H9 (cell line): ENCODE data around the gene TMEM147. TPM values are rescaled to one million over a fixed set of nuclear protein-coding genes. Genes with fewer than 3 reads are reported as not detected.

Experiments
- DNase-seq: peaks from one replicate; pipeline ENCODE4 v3.0.0-alpha.2; 2017
- H2AFZ ChIP-seq: one replicate; pipeline ENCODE4 v1.6.1; 2013; ENCODE audit warnings: mild to moderate bottlenecking, low read length, control low read depth, moderate library complexity
- H2AK5ac ChIP-seq: 2 replicates; pipeline ENCODE4 v1.6.1; 2013; ENCODE audit warnings: low read length, control low read depth, mixed read lengths; ENCODE audit not compliant: insufficient read length
- H2BK120ac ChIP-seq: one replicate; pipeline ENCODE4 v1.6.1; 2013; ENCODE audit warnings: low read depth, mild to moderate bottlenecking, low read length, control low read depth, inconsistent platforms; ENCODE audit not compliant: poor library complexity, severe bottlenecking
- H2BK12ac ChIP-seq: 2 replicates; pipeline ENCODE4 v1.6.1; 2013; ENCODE audit warnings: low read length, control low read depth, mixed read lengths, low read depth; ENCODE audit not compliant: insufficient read length
- H2BK15ac ChIP-seq: 2 replicates; pipeline ENCODE4 v1.6.1; 2013; ENCODE audit warnings: low read depth, low read length, control low read depth
- H2BK20ac ChIP-seq: one replicate; pipeline ENCODE4 v1.6.1; 2013; ENCODE audit warnings: low read depth, mild to moderate bottlenecking, low read length, control low read depth, inconsistent platforms; ENCODE audit not compliant: poor library complexity, severe bottlenecking
- H2BK5ac ChIP-seq: 2 replicates; pipeline ENCODE4 v1.6.1; 2013; ENCODE audit warnings: low read length, control low read depth, mixed read lengths; ENCODE audit not compliant: insufficient read length
- H3K14ac ChIP-seq: 2 replicates; pipeline ENCODE4 v1.6.1; 2013; ENCODE audit warnings: low read length, control low read depth; ENCODE audit not compliant: insufficient read depth
- H3K18ac ChIP-seq: 2 replicates; pipeline ENCODE4 v1.6.1; 2013; ENCODE audit warnings: low read depth, mild to moderate bottlenecking, mixed read lengths, low read length, control low read depth; ENCODE audit not compliant: insufficient read length
- H3K23ac ChIP-seq: 2 replicates; pipeline ENCODE4 v1.6.1; 2013; ENCODE audit warnings: low read length, control low read depth, mixed read lengths, low read depth; ENCODE audit not compliant: insufficient read length
- H3K23me2 ChIP-seq: 2 replicates; pipeline ENCODE4 v1.6.1; 2013; ENCODE audit warnings: low read depth, mild to moderate bottlenecking, mixed read lengths, low read length, control low read depth; ENCODE audit not compliant: insufficient read length, poor library complexity, severe bottlenecking
- H3K27ac ChIP-seq: 2 replicates; pipeline ENCODE4 v1.5.1; 2013; ENCODE audit warnings: low read length, control low read depth, mixed read lengths, low read depth; ENCODE audit not compliant: insufficient read length
- H3K27me3 ChIP-seq: 2 replicates; pipeline ENCODE4 v1.6.1; 2013; ENCODE audit warnings: low read length, control low read depth, inconsistent platforms; ENCODE audit not compliant: insufficient read depth
- H3K4ac ChIP-seq: 2 replicates; pipeline ENCODE4 v1.6.1; 2013; ENCODE audit warnings: low read depth, mild to moderate bottlenecking, control low read depth, inconsistent platforms, low read length, moderate library complexity
- H3K4me1 ChIP-seq: 2 replicates; pipeline ENCODE4 v1.6.1; 2013; ENCODE audit warnings: low read length, control low read depth, inconsistent platforms; ENCODE audit not compliant: insufficient read depth
- H3K4me2 ChIP-seq: 2 replicates; pipeline ENCODE4 v1.6.1; 2013; ENCODE audit warnings: low read length, control low read depth, mixed read lengths; ENCODE audit not compliant: insufficient read length, insufficient read depth
- H3K56ac ChIP-seq: 2 replicates; pipeline ENCODE4 v1.6.1; 2013; ENCODE audit warnings: low read depth, mild to moderate bottlenecking, mixed read lengths, low read length, control low read depth; ENCODE audit not compliant: insufficient read length
- H3K79me1 ChIP-seq: 2 replicates; pipeline ENCODE4 v1.6.1; 2013; ENCODE audit warnings: low read depth, mild to moderate bottlenecking, moderate library complexity, low read length, control low read depth, inconsistent platforms; ENCODE audit not compliant: insufficient read depth, poor library complexity, severe bottlenecking
- H3K79me2 ChIP-seq: 2 replicates; pipeline ENCODE4 v1.6.1; 2013; ENCODE audit warnings: low read length, control low read depth, inconsistent platforms; ENCODE audit not compliant: insufficient read depth
- H3K9ac ChIP-seq: 2 replicates; pipeline ENCODE4 v1.6.1; 2013; ENCODE audit warnings: low read length, control low read depth, mixed read lengths; ENCODE audit not compliant: insufficient read length; ENCODE audit errors: extremely low read depth
- H3K9me3 ChIP-seq: one replicate; pipeline ENCODE4 v1.6.1; 2013; ENCODE audit warnings: low read depth, low read length, inconsistent platforms; ENCODE audit not compliant: control insufficient read depth
- H3T11ph ChIP-seq: one replicate; pipeline ENCODE4 v1.6.1; 2013; ENCODE audit warnings: mild to moderate bottlenecking, low read length, control low read depth, inconsistent platforms
- H4K20me1 ChIP-seq: one replicate; pipeline ENCODE4 v1.6.1; 2013; ENCODE audit not compliant: control insufficient read depth, insufficient read length, insufficient read depth
- H4K5ac ChIP-seq: 2 replicates; pipeline ENCODE4 v1.6.1; 2013; ENCODE audit warnings: low read depth, mild to moderate bottlenecking, mixed read lengths, low read length, control low read depth; ENCODE audit not compliant: insufficient read length
- H4K8ac ChIP-seq: replicated peaks from 2 replicates; pipeline ENCODE4 v1.6.1; 2013; ENCODE audit warnings: low read length, control low read depth, mixed read lengths, low read depth; ENCODE audit not compliant: insufficient read length
- H4K91ac ChIP-seq: 2 replicates; pipeline ENCODE4 v1.6.1; 2013; ENCODE audit warnings: low read depth, mild to moderate bottlenecking, moderate library complexity, mixed read lengths, low read length, control low read depth; ENCODE audit not compliant: insufficient read length
- H3K27ac Mint-ChIP-seq, 3 experiments: 2 replicates in 2 of 3; 3 replicates in 1 of 3; pipeline ENCODE4 v1.8.0; 2020 to 2021; ENCODE audit warnings: mixed read lengths in 3 of 3, mild to moderate bottlenecking in 1 of 3, moderate library complexity in 1 of 3
- H3K27me3 Mint-ChIP-seq: 2 replicates; pipeline ENCODE4 v1.8.0; 2021; ENCODE audit warnings: low read depth, mild to moderate bottlenecking, moderate library complexity, mixed read lengths
- H3K36me3 Mint-ChIP-seq, 3 experiments: 2 replicates in 2 of 3; 3 replicates in 1 of 3; pipeline ENCODE4 v1.8.0; 2020 to 2021; ENCODE audit warnings: low read depth in 3 of 3, mixed read lengths in 3 of 3; ENCODE audit not compliant: insufficient read depth in 1 of 3
- H3K4me1 Mint-ChIP-seq, 2 experiments: 2 replicates each; pipeline ENCODE4 v1.8.0; 2020; ENCODE audit warnings: mixed read lengths in 2 of 2
- H3K4me3 Mint-ChIP-seq, 2 experiments: 2 replicates in 1 of 2; 3 replicates in 1 of 2; pipeline ENCODE4 v1.8.0; 2020 to 2021; ENCODE audit warnings: mild to moderate bottlenecking in 2 of 2, mixed read lengths in 2 of 2, moderate library complexity in 1 of 2
- H3K9me3 Mint-ChIP-seq, 2 experiments: 2 replicates in 1 of 2; 3 replicates in 1 of 2; pipeline ENCODE4 v1.8.0; 2020; ENCODE audit warnings: mild to moderate bottlenecking in 2 of 2, mixed read lengths in 2 of 2, moderate library complexity in 1 of 2
- WGBS: extraction: QIAGEN DNeasy Blood & Tissue Kit; methylation state at CpG from one replicate; pipeline ENCODE4 v1.1.7; 2013; ENCODE audit warnings: missing lambda C conversion rate, low lambda C conversion rate, mixed read lengths; ENCODE audit not compliant: insufficient read length; ENCODE audit errors: extremely low coverage; 5-methylcytosine and 5-hydroxymethylcytosine counted together
- total RNA-seq: library from RNA; stranded (reverse); gene quantifications from 2 replicates; pipeline ENCODE4 v1.2.1, GENCODE V29; 2021
- TF ChIP-seq, protein P1 (sequence below): fragments of 200-600 bp; sonication (generic); conservative IDR thresholded peaks from 3 replicates; pipeline ENCODE4 v1.8.0; 2021; ENCODE audit warnings: antibody characterized with exemption, mild to moderate bottlenecking

Gene TMEM147
- total RNA-seq, 1 experiment from 2014 or later = 125 TPM

GRCh38 chr19:35519291-35519690 is 26.1 kb upstream of the TMEM147 start:
- H3K23ac ChIP-seq = no peak overlapping the region
- H2BK12ac ChIP-seq = no peak overlapping the region
- no peak overlapping the region for H3K9ac ChIP-seq
- H3K4ac ChIP-seq = no peak overlapping the region
- no peak overlapping the region for H3K27ac ChIP-seq
- H3K18ac ChIP-seq = no peak overlapping the region
- H3K14ac ChIP-seq = no peak overlapping the region
- H3K23me2 ChIP-seq = peaks cover 3% of the 10 kb centered on the region
- Mint-ChIP-seq H3K27me3 (peaks cover 20% of the 10 kb centered on the region), H3K27ac (0 out of 7 replicates have a peak overlapping the region, but pooled peaks of 1 of the 3 experiments have one; percentile 0), H3K4me1 (peaks cover 16 to 40% of the 10 kb centered on the region in 2 experiments), H3K4me3 (no peak overlapping the region; a peak in 1 of 5 replicates), H3K36me3 (no peaks in the 10 kb centered on the region), H3K9me3 (no peaks in the 10 kb centered on the region; a peak in 1 of 5 replicates)
- H3K79me2 ChIP-seq = no peaks in the 10 kb centered on the region
- H3K27me3 ChIP-seq = no peaks in the 10 kb centered on the region; the same call in none of the 2 replicates
- H3T11ph ChIP-seq = no peak overlapping the region
- H2BK15ac ChIP-seq = no peak overlapping the region
- no peak overlapping the region for H2BK20ac ChIP-seq
- TF ChIP-seq, protein P1, sequence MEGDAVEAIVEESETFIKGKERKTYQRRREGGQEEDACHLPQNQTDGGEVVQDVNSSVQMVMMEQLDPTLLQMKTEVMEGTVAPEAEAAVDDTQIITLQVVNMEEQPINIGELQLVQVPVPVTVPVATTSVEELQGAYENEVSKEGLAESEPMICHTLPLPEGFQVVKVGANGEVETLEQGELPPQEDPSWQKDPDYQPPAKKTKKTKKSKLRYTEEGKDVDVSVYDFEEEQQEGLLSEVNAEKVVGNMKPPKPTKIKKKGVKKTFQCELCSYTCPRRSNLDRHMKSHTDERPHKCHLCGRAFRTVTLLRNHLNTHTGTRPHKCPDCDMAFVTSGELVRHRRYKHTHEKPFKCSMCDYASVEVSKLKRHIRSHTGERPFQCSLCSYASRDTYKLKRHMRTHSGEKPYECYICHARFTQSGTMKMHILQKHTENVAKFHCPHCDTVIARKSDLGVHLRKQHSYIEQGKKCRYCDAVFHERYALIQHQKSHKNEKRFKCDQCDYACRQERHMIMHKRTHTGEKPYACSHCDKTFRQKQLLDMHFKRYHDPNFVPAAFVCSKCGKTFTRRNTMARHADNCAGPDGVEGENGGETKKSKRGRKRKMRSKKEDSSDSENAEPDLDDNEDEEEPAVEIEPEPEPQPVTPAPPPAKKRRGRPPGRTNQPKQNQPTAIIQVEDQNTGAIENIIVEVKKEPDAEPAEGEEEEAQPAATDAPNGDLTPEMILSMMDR = no peak
- no peak overlapping the region for H4K8ac ChIP-seq
- no peaks in the 10 kb centered on the region for H4K20me1 ChIP-seq
- H2AK5ac ChIP-seq = no peak overlapping the region
- peaks cover 5% of the 10 kb centered on the region; the same call in 1 of the 2 replicates for H3K4me1 ChIP-seq
- no peak overlapping the region for H4K5ac ChIP-seq
- H2AFZ ChIP-seq = no peak overlapping the region
- no peaks in the 10 kb centered on the region for H3K79me1 ChIP-seq
- no peak overlapping the region for H2BK120ac ChIP-seq
- WGBS = no CpG with 5 or more reads among the region's 7 CpGs
- DNase-seq = no peak
- H4K91ac ChIP-seq = no peak overlapping the region
- no peak overlapping the region for H3K4me2 ChIP-seq
- no peak overlapping the region for H2BK5ac ChIP-seq
- H3K56ac ChIP-seq = no peak overlapping the region
- H3K9me3 ChIP-seq = no peaks in the 10 kb centered on the region
